Effector CD4-positive, alpha-beta T cell (primary cell): ENCODE measurements around the gene RTEL1.
A peak's percentile ranks its signal among the peaks of the same experiment; 100 is the strongest.
"Not testable (repeated sequence)": the region's sequence is repeated elsewhere in the genome, so short reads cannot be mapped to it uniquely, and the experiment has no call there.

Source experiments
- DNase-seq: peaks from one replicate; pipeline ENCODE4 v3.0.0-alpha.2; 2020

The RTEL1 gene

DNA sequence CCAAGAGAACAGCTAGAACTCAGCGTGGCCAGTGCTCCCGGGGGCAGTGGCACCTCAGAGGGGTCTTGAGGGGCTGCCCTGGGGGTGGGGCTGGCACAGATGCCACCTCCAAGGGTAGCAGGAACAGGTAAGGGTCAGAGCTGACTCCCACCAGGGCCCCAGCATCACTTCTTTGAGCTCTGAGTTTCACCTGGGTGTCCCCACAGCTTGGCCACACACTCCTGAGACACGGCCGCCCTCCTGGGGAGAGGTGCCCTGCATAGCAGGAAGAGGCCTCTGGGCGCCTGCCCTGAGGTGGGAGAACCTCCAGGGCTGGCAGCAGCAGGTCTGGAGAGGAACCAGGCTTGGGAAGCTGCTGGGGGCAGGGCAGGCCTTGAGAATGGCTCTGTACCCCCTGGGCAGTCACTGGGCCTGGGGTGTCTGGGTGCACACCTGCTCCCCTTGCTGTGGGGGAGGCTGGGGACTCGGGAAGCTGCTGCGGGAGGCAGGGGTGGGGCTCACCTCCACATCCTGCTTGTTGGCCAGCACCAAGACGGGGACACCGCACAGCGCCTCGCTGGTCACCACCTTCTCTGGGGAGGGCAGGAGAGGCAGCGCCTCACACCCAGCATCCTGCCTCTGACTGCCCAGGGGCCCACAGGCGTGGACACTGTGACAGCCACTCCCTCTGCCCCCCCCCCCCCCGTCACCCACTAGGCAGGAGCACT lies 43.4 kb downstream of the RTEL1 start:
- DNase-seq = no peak

DNA sequence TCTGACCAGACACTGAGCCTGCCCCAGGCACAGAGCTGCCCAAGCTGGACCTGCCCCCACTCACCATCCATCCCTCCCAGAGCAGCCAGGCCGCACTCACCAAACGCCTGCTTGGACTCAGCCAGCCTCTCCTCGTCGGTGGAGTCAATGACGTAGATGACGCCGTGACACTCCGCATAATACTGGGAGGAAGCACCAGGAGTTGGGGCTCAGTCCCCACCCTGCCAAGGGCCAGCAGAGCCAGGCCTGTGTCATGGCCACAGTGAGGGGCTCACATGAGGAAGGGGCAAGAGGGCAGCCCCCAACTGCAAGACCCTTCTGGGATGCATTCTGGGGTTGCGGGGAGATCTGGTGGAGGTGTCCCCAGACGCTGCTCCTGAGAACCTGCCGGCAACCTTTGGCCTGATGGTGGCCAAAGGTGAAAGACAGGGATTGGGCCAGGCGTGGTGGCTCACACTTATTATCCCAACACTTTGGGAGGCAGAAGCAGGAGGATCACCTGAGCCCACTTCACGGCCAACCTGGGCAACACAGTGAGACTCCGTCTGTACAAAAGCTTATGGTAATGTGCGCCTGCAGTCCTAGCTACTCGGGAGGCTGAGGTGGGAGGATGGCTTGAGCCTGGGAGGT lies 44.0 kb downstream of the RTEL1 start:
- no peak for DNase-seq

DNA sequence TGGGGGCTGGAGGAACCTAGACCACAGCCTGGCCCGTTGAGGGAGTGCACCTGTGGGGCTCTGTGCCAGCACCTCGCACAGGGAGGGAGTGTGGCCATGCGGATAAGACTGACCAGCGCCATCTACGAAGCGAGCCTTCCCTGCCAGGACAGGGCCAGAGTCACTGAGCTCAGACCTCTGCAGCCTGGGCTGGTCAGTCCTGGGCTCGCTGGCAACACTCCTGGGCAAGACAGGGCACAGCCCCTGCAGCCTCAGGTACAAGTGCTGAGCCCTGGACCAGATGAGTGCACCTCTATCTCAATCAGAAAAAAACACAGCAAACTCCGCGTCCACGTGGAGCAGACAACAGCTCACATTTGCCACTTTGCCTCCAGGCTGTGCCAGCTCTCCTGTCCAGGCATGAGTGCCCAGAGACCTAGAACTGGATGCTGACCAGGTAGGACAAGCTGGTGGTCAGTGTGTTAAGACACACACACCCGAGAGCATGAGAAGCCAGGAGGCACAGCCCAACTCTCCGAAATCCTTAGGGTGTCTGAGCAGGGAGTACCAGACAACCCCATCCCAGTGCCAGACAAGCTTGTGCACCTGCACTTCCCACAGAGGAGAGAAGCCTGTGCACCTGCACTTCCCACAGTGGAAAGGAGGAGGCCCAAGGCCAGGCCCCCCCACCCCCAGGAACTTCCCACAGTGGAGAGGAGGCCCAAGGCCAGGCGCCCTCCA lies 44.8 kb downstream of the RTEL1 start:
- DNase-seq = no peak

DNA sequence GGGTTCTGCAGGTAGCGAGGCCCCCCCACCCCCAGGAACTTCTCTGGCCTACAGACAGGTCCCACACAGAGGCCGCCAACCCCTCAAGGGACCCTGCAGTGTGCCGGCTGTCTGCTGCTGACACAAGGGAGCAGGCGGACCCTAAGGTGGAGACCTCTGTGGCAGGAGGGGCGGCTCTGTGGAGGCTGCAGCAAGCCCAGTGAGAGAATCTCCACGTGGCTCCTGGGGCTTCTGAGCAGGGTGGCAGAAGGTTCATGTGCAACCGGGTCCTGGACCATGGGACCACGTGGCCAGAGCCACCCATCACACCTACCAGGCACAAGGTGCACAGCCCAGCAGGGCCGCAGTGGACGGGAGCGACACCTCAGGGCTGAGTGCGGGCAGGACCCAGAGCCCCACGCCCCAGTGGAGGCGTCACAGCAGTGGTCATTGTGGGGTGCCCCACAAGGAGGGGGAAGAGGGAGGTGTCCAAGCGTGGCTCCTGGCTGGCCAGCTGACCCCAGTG lies 45.4 kb downstream of the RTEL1 start:
- DNase-seq = no peak

DNA sequence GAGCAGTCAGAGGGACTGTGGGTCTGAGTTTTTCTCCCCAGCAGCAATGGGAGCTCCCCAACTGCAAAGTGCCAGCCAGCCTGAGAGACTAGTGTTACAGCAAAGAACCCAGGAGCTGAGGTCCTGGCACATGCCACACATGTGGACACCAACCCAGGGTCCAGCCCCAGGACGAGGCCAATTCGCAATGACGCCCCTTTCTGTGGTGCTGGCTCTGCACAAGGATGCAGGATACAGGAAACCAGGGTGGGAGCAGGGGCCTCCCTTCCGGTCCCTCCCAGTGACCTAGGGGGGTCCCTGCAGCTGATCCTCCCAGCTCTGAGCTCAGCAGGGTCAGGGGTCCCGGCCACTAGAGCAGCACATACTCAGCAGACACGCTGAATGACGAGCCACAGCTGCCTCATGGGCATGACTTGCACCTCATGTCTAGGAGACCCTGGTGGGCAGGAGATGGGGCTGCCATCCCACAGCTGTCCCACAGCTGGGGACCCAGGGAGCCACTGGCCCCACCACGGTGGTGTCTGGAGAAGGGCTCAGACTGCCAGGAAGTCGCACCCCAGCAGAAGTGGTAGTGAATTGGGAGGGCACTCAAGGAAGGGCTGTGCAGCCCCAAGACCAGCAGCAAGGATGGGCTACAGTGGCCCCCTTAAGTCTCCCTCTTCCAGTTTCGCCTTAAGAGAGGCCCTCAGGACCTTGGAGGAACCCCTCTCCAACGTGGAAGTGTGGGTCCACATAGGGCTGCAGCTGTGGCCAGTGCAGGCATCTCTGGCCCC lies 46.0 kb downstream of the RTEL1 start:
- no peak for DNase-seq

DNA sequence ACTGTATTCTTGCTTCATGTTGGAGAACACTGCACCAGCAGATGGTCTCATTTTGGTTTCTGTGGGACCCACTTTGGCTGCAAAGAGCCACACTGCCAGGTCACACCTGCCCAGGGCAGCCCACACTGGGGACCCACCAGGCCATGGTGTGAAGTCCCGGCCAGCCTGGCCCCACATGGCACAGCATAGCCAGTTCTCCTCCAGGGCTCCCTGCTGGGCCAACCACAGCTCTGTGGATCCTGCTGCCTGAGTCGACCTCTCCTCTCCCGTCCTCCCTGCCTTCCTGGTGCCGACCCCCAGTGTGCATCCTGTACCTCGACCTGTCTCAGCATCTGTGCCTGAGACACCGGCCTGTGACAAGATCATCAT lies 46.6 kb downstream of the RTEL1 start:
- no peak for DNase-seq

DNA sequence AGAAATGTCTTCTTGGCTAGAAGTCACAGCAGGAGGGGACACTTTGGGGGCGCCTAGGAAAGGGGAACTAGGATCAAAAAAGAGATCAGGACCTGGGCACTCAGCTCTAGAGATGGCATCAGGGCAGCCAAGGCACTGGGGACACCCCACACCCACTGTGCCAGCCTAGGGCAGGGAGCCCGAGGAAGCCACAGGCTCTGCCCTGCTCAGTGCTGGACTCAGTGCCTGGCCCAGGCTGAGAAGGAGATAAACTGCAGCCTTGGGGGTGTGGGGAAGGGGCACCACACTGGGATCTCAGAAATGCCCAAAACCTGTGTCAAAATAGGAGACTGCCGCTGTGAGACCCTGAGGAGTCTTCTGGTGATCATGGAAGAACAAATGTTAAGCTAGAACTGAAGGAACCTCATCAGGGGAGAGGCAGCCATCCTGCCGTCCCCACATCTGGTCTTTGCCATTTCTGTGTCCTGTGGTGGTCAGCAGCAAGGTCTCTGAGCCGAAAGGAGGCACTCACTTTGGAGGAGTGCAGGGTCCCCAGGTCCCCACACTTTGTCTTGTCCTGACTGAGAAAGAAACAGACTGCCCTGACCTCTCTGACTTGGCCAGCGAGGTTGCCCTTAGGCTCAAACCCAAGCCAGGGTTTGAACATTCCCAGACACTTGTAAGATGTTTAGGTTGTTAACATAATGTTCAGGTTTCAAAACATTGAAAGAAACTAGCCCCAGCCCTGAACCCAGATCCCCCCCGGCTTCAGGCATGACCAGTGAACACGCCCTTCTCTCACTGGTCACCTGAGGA lies 47.3 kb downstream of the RTEL1 start:
- no peak for DNase-seq

DNA sequence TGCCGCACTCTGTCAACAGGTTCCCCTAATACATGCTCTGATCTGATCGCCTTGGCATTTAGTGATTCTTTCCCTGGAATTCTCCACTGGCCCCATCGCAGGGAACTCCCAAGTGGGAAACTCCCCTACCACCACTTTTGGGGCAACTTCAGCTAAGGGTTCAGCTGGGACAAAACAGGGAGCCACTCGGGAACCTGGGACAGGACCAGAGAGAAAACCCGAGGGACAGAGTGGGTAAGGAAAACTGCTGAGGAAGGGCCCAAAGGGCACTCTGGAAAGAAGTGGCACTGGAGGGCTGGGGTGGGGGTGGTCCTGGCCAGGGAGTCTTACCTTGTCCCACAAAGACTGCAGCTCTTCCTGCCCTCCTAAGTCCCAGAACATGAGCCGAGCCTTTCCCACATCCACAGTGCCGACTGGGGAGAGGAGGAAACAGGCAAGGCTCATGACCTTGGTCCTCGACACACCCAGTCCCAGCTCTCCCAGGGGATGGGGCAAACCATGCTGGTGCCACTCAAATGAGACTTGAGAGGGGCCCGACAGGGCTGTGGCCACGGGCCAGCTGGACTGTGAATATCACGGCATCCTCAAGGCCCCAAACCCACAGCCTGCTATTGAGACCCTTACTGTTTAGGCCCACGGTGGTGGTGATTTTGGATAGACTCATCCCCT lies 48.0 kb downstream of the RTEL1 start:
- no peak for DNase-seq

DNA sequence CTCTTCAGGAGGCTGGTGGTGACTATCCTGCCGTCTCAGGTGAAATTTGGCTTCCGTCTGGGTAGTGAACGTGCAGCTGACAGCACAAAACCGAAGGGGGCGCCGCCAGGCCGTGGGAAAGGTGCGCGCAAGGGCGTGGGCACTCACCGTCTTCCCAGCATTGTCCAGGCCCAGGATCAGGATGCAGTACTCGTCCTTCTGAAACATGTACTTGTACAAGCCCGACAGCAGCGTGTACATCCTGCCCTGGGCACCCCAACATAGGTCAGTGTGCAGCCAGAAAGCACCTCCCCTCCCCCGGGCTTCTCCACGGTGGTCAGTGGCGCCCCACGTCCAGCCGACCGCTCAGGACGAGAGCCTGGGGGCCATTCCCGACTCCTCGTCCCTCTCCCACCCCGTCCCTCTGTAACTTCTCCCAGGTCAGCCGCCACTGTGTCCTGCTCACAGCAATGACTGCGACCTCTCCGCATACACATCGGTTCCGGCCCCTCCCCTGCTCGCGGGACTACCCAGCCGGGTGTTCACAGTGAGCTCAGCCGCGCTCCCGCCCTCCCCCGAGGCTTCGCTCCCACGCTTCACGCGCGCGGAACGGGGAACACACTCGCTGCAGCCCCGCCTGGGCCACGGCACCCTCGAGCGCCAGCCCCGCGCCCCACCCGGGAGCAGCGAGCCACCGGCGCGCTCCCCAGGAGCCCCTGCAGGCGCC lies 48.9 kb downstream of the RTEL1 start:
- peak; percentile 54 for DNase-seq

DNA sequence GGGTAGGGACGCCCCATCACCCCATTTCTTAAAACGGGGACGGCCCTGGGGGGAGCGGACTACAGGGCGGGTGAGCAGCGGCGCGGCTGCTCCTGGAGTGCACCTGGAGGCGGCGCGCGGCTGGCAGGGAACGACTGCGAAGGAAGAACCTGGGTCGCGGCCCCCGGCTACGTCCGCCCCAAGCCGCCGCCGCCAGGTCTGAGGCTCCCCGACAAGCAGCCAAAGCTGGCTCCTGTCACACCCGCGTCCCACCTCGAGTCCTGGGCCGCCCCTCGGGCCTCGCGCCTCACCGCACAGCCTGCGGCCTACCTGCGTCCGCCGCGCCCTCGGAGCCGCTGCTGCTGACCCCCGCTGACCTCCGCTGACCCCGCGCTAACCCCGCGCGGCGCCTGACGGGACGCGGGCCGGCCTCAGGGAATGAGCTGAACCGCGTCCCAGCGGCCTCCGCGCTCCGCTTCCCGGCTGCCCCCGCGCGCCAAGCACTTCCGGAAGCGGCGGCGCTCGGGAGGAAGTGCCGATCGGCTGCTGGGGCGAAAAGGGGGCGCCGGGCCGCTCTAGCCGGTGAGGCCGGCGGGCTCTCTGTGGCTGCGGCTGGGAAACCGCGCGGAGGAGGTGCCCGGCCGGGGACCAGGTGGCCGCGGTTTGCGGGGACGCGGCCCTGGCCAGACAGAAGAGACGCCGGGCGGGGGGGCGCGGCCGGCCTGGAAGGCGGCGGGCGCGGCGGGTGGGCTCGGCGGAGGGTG lies 49.6 kb downstream of the RTEL1 start, which contains the start of the genes ARFRP1 and ZGPAT:
Gene ARFRP1, minus strand, starts transcription at position 419 of the 743 bp plus-strand sequence. CDS start 885 bp downstream, outside the sequence.
Gene ZGPAT, plus strand, starts transcription at position 482 of the 743 bp plus-strand sequence. CDS start 542 bp downstream, outside the sequence.
- peak; percentile 82 for DNase-seq

DNA sequence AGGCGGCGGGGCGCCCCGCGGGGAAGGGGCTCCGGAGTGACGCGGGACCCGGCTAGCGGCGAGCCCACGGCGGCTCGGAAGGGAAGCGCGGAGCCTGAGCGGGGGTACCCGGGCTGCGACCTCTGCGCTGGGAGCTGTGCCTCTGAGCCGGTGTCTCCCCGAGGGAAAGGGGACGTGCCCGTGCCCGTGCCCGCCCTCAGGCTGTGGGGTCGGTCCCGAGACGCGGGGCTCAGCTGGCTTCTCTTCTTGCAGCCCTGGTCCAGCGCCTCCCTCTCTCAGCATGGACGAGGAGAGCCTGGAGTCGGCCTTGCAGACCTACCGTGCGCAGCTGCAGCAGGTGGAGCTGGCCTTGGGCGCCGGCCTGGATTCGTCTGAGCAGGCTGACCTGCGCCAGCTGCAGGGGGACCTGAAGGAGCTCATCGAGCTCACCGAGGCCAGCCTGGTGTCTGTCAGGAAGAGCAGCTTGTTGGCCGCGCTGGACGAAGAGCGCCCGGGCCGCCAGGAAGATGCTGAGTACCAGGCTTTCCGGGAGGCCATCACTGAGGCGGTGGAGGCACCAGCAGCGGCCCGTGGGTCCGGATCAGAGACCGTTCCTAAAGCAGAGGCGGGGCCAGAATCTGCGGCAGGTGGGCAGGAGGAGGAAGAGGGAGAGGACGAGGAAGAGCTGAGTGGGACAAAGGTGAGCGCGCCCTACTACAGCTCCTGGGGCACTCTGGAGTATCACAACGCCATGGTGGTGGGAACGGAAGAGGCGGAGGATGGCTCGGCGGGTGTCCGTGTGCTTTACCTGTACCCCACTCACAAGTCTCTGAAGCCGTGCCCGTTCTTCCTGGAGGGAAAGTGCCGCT lies 50.4 kb downstream of the RTEL1 start:
- no peak for DNase-seq

DNA sequence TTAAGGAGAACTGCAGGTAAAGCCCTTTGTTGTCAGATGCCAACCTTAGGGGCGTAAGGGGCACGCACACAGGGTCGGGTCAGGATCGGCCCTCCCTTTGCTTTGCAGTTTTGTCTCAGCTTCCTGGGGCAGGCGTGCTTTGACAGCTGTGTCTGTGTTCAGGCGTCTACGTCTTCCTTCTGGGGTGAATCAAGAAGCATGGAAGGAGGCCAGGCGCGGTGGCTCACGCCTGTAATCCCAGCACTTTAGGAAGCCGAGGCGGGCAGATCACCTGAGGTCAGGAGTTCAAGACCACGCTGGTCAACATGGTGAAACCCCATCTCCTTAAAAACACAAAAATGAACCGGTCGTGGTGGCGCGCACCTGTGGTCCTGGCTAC lies 51.0 kb downstream of the RTEL1 start:
- no peak for DNase-seq

DNA sequence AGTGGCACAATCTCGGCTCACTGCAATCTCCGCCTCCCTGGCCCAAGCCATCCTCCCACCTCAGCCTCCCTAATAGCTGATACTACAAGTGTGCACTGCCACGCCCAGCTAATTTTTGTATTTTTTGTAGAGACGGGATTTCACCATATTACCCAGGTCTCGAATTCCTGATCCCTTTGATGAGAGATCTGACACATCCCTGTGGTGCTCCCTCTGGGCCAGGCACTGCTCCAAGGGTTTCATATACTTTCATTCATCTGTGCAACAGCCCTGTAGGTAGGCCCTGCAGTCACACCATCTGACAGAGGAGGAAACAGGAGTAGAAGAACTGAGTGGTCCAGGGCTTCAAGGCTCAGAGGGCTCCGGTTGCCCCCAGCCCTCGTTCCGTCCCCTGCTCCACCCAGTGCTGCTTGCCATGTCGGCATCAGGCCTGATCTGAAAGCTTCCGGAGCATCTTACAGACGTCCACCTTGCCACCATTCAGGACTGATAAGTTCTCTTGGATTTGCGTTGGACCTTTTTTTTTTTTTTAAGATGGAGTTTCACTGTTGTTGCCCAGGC lies 53.1 kb downstream of the RTEL1 start:
- DNase-seq = no peak

DNA sequence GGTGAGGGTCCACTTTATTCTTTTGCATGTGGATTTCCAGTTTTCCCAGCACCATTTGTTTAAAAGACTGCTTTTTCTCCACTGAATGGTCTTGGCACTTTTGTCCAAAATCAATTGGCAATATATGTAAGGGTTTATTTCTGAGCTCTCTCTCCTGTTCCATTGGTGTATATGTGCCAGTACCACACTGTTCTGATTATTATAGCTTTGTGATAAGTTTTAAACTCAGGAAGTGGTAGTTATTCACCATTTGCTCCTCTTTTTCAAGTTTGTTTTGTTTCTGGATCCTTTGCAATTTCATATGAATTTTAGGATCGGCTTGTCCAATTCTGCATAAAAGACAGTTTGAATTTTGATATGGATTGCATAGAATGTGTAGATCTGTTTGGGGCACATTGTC lies 54.1 kb downstream of the RTEL1 start:
- no peak for DNase-seq

DNA sequence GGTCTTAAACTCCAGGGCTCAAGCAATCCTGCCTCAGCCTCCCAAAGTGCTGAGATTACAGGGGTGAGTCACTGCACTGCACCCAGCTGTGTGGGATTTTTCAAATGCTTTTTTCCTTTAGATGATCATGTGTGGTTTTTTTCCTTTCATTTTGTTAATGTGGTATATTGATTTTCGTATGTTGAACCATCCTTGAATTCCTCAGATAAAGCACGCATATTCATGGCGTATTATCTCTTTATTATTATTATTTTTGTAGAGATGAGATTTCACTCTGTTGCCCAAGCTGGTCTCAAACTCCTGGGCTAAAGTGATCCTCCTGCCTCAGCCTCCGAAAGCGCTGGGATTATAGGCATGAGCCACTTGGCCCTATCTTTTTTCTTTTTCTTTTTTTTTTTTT lies 56.7 kb downstream of the RTEL1 start:
- DNase-seq = no peak

DNA sequence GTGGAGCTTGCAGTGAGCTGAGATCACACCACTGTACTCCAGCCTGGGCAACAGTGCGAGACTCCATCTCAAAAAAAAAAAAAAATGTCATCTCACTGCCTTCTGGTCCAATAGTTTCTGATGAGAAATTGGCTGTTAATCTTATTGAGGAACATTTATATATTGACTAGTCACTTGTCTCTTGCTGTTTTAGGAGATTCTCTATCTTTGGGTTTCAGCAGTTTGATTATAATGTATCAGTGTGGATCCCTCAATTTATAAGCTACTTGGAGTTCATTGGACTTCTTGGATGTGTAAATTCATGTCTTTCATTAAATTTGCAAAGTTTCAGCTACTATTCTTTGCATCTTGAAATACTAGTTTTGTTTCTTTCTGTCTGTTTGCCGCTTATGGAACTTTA lies 60.9 kb downstream of the RTEL1 start:
- no peak for DNase-seq

DNA sequence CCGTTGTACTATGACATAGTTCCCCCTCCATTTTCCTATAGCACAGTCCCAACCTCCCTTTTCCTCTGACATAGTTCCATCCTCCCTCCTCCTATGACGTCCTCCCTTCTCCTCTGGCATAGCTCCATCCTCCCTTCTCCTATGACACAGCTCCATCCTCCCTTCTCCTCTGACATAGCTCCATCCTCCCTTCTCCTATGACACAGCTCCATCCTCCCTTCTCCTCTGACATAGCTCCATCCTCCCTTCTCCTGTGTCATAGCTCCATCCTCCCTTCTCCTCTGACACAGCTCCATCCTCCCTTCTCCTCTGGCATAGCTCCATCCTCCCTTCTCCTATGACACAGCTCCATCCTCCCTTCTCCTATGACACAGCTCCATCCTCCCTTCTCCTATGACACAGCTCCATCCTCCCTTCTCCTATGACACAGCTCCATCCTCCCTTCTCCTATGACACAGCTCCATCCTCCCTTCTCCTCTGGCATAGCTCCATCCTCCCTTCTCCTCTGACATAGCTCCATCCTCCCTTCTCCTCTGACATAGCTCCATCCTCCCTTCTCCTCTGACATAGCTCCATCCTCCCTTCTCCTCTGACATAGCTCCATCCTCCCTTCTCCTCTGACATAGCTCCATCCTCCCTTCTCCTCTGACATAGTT lies 65.0 kb downstream of the RTEL1 start:
- not testable (repeated sequence) for DNase-seq

DNA sequence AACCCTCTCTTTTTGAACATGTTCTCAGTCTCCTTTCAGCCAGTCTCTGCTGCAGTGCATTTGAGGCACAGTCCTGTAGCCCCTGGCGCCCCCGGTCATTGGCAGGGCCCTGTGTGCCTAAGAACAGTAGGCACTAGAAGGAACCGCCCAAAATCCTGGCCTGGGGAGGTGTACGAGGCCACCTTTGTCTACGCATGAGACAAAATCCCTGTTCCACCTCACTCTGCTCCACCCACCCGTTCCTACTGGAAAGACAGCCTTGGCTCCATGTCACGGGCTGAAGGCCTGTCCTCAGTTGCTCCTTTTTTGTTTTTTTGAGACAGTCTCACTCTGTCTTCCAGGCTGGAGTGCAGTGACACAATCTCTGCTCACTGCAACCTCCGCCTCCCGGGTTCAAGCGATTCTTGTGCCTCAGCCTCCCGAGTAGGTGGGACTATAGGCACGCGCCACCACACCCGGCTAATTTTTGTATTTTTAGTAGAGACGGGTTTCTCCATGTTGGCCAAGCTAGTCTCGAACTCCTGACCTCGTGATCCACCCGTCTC lies 72.1 kb downstream of the RTEL1 start:
- DNase-seq = not testable (repeated sequence)
